Epithelial cell of esophagus (primary cell): Measurements from ENCODE around the gene LRRC8B.

Experiments
- DNase-seq: peaks from one replicate; pipeline ENCODE4 v3.0.0; 2010; ENCODE audit warnings: low read depth
- H3K4me3 ChIP-seq: 2 replicates; pipeline ENCODE4 v1.5.1; 2011; ENCODE audit warnings: mild to moderate bottlenecking, low read length, control low read depth
- TF ChIP-seq, protein P1 (sequence below): IDR thresholded peaks from 2 replicates; pipeline ENCODE4 v1.5.1; 2011; ENCODE audit warnings: low read depth, mild to moderate bottlenecking, low read length, control low read depth, inconsistent platforms; ENCODE audit not compliant: insufficient read depth; ENCODE audit errors: missing control alignments

The LRRC8B gene

DNA sequence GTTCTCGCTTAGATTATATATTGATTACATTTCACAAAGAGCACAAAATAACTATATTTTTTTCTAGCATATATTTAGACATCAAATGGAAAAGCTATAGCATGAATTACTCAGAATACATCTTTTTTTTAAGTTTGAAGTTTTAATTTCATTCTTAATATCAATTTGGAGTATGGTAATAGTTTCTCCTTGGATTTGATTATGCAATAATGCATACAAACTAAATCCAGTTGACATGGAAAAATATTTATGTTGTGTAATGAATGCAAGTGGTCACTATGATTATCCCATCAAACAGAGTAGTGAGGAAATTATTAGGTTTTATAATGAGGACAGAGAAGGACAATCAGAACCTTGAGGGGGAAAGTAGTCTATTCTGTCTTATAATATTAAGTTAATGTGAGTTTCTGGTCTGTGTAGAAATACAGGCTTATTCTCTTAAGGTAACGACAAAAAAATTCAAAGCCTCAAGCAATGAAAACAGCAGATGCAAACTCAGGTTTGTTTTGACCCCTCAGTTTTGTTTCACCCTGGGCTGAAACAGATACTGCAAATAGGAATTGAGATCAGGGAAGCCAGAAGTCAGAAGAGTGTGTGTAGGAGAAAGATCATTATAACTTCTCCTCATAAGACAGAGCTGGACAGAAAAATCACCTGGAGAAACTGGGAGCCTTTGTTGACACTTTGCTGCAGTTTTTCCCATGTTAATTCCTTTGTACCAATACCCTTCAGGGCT, 23.7 kb downstream of the LRRC8B start:
- no peak overlapping the region for H3K4me3 ChIP-seq
- TF ChIP-seq, protein P1, sequence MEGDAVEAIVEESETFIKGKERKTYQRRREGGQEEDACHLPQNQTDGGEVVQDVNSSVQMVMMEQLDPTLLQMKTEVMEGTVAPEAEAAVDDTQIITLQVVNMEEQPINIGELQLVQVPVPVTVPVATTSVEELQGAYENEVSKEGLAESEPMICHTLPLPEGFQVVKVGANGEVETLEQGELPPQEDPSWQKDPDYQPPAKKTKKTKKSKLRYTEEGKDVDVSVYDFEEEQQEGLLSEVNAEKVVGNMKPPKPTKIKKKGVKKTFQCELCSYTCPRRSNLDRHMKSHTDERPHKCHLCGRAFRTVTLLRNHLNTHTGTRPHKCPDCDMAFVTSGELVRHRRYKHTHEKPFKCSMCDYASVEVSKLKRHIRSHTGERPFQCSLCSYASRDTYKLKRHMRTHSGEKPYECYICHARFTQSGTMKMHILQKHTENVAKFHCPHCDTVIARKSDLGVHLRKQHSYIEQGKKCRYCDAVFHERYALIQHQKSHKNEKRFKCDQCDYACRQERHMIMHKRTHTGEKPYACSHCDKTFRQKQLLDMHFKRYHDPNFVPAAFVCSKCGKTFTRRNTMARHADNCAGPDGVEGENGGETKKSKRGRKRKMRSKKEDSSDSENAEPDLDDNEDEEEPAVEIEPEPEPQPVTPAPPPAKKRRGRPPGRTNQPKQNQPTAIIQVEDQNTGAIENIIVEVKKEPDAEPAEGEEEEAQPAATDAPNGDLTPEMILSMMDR: no peak
- DNase-seq: no peak

GRCh38 chr1:89550995-89551394, 26.4 kb downstream of the LRRC8B start:
- no peak overlapping the region for H3K4me3 ChIP-seq
- peak; percentile 14 for DNase-seq
- TF ChIP-seq, protein P1: no peak

DNA sequence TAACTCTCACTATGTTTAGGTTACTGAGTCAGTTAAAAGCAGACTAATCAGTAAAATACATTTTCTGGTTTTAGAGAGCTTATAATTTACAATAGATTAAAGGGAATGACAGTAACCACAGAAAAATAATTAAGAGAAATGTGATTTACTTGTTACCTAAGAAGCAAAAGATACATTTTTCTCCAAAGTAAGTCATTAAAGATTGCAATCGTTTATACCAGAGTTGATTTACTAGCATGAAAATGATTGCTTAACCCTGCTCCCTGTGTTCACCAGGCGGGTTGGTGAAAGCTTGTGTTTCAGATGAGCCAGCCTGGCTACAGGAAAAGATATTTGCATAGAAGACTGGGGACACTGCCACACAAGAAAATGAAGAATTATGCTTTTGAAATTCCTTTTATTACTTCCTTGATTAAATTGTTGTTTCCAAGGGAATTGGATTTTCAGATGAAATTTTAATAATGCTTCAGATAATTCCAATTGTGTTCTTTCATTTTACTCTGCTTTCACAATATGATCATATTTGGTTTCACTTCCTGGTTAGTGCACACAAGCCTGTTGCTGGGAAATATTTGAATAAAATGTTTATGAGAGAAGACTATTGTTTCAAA, 27.9 kb downstream of the LRRC8B start:
- peak; percentile 74 for DNase-seq
- TF ChIP-seq, protein P1: no peak
- no peak overlapping the region for H3K4me3 ChIP-seq

GRCh38 chr1:89553157-89553556, 28.5 kb downstream of the LRRC8B start:
- TF ChIP-seq, protein P1: no peak
- DNase-seq: peak; percentile 10
- H3K4me3 ChIP-seq: no peak overlapping the region

GRCh38 chr1:89555550-89555949, 30.9 kb downstream of the LRRC8B start:
- TF ChIP-seq, protein P1: no peak
- no peak for DNase-seq
- H3K4me3 ChIP-seq: no peak overlapping the region

DNA sequence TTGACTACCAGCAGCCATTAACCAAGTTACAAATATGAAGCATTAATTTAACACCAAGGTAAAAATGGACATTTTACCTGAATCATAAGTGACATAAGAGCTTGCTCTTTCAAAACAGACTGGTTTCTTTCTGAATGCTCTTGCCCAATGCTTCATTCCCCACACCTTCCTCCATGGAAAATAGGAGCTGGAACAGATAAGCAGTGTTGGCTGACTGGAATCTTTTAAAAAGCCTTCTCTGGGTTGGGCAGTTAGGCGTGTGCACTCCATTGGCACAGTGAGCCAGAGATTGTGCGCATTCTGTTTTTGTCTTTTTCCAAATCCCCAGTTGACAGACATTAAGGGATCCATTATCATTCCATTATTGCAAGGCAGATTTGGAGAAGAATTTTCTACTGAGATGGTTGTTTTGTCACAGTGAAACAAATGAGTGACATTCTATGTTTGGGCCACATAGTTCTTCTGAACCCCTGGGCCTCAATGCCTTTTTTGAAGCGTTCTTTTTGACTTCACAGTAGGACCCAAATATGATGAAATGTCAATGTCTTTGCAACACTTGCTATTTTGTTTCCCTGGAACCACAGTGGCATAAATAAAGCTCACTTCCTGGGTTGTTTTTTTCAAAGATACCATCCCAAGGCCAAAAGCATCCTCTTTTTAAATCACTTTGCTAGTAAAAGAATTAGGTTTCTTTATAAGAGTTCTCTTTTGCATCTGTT, 32.3 kb downstream of the LRRC8B start:
- TF ChIP-seq, protein P1: no peak
- peak; percentile 55 for DNase-seq
- no peak overlapping the region for H3K4me3 ChIP-seq

- DNase-seq: no peak
- no peak overlapping the region for H3K4me3 ChIP-seq
- TF ChIP-seq, protein P1: no peak
Measured at GRCh38 chr1:89557445-89557825, 32.8 kb downstream of the LRRC8B start.
